HEK293T (cell line): ENCODE results near the gene HIGD2A.

Source experiments
- CTCF ChIA-PET: fragments of 350-600 bp; formaldehyde crosslinking; extraction: SDS; loops from one replicate; lab custom pipeline; 2021; ENCODE audit warnings: antibody characterized with exemption, inconsistent platforms; lab: Yijun Ruan, JAX
- POLR2A ChIA-PET: fragments of 350-600 bp; formaldehyde crosslinking; extraction: SDS; loops from one replicate; lab custom pipeline; 2020; ENCODE audit warnings: antibody characterized with exemption, inconsistent platforms; lab: Yijun Ruan, JAX
- DNase-seq: peaks from one replicate; pipeline ENCODE4 v3.0.0; 2012; ENCODE audit warnings: mixed read lengths; ENCODE audit errors: extremely low spot score
- ARNT ChIP-seq: fragments of 450-650 bp; IDR thresholded peaks from 2 replicates; pipeline ENCODE4 v1.6.1; 2017; ENCODE audit warnings: mild to moderate bottlenecking
- FOXM1 ChIP-seq: fragments of 450-650 bp; IDR thresholded peaks from 2 replicates; pipeline ENCODE4 v1.6.1; 2017; ENCODE audit warnings: mild to moderate bottlenecking, borderline replicate concordance
- NFRKB ChIP-seq: fragments of 450-650 bp; IDR thresholded peaks from 2 replicates; pipeline ENCODE4 v1.6.1; 2016; ENCODE audit warnings: mild to moderate bottlenecking, moderate library complexity

Gene HIGD2A

DNA sequence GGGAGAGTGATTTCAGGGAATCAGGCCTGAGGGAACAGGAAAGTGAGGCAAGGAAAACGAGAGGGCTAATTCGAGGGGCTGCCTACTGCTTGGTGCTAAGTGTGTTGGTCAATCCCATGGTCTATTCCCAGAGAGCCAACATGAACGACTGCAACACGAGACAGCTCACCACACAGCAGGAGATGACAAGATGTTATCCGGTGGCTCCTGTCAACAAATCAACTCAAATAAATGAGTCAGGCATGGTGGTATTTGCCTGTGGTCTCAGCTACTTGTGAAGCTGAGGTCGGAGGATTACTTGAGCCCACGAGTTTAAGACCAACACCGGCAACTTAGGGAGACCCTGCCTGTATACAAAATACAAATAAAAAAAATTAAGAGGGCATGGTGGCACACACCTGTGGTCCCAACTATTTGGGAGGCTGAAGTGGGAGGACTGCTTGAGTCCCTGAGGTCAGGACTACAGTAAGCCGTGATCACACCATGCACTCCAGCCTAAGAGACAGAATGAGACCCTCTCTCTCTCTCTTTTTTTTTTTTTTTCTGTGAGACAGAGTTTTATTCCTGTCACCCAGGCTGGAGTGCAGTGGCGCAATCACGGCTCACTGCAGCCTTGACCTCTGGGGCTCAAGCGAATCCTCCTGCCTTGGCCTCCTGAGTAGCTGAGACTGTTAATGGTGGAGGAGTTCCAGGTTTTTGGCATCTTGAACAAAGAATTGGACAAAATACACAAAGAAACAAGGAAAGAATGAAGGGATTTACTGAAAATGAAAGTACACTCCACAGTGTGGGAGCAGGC is 50.6 kb downstream of the HIGD2A start:
- TF ChIP-seq NFRKB (no peak), ARNT (no peak), FOXM1 (no peak)
- CTCF ChIA-PET, result interaction anchor here (0.7 to 1.0 kb wide), 2 partner anchors 9 to 461 kb away, joined by 3 to 5 read pairs; no protein-coding TSS in a partner anchor
- DNase-seq, result no peak
- POLR2A ChIA-PET, result interaction anchor here (0.8 kb wide), 1 partner anchor 9 kb away, joined by 4 read pairs; the partner anchor contains the start of gene FAF2
